Stimulated activated CD8-positive, alpha-beta memory T cell treated with anti-CD3 and anti-CD28 coated beads, Interleukin-12 subunit alpha, Interleukin-12 subunit beta, amount 100 ng/mL, for 4 hours (primary cell): ENCODE data around the gene MYLK.

Experiments
- DNase-seq: peaks from one replicate; pipeline ENCODE4 v3.0.0-alpha.2; 2020; ENCODE audit warnings: low read depth

MYLK gene

DNA sequence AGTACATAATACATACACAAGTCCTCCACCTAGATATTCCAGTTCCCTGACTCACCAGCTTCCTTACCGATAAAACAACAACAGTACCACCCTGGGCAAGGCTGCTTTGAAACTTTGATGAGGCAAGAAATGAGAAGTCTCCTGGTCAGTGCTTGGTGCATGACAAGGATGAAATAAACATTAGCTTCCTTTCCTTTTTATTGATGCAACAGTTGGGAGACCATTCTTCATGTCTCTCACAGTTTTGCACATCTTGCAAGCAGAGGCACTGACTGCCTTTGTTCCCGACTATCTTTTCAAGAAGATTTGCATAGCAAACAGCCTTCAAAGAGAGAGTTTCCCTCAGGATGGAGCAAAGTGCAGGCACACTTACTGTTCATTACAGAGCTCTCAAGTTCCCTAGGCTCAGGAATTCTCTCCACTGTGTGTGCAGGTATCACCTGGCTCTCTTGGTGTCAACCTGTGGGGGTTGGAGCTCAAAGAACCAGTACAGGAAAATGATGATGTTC lies 65.2 kb downstream of the MYLK start:
- DNase-seq = no peak

DNA sequence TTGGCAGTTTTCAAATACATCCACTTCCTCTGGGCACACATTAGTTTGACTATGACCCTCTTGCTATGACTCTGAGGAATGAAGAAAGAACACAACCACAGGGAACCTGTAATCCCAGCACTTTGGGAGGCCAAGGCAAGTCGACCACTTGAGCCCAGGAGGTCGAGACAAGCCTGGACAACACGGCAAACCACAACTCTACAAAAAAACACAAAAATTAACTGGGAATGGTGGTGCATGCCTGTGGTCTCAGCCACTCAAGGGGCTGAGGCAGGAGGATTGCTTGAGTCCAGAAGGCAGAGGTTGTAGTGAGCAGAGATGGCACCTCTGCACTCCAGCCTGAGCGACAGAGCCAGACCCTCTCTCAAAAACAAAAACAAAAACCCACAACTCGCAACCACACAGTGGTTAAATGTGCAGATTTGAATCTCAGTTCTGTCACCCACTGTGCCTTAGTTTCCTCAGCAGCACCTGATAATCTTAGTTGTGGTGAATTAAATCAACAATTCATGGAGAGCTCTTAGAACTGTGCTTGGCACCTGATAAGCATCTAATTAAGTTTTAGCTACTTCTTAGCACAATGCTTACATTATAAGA lies 65.7 kb downstream of the MYLK start:
- DNase-seq = no peak

DNA sequence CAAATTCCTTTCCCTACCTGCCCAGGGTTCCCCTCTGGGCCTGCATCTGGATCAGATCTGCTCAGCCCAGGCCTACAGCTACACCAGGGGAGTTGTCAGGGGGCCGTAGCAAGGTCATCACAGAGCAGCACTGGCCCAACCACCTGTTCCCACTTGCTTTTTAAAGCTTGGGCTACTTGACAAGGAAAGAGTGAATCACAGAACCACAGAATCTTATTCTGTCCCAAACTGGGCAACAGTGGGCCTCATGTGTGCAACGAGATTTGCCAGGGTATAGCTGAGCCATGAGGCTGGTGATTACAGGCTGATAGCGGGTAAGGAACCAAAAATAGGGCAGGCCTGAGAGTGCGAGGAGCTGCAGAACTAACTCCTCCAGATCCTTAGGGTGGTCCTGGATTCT lies 66.7 kb downstream of the MYLK start:
- no peak for DNase-seq

DNA sequence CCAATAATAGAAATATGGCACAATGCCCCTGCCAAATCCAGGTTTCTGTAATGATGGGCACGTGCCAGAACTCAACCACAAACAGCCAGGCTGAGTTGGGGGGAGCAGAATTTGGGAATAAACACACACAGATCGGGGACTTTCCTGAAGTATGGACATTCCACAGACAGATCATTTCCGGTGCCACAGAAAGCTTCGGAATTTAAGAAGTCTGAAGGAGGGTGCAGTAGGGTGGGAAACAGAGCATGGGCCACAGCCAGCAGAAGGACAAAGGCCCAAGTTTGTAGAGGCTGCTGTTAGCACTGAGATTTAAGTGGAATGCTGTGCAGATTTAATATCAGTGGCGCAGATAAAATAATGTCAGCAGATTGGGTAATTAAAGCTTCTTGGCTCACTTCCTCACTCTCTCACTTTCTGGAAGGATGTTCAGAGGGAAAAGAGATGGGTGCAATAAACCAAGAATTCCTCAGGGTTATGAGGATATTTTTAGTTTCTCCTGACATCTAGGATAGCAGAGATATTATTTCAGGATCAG lies 67.4 kb downstream of the MYLK start:
- no peak for DNase-seq

DNA sequence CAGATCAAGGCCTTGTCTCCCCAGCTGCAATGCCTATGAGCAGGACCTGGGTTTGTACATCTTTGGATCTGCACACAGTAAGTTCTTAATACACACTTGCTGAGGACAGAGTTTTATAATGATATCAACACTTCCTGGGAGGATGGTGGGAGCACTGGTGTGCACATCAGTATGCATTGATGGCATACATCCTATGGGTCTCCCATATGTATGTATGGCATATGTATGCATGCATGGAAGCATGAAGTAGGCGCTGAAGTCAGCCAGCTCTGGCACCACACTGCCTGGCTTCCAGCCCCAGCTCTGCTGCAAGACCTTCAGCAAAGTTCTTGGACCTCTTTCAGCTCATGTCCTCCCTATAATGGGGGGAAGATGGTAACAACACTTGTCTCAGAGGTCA lies 68.2 kb downstream of the MYLK start:
- DNase-seq = no peak

DNA sequence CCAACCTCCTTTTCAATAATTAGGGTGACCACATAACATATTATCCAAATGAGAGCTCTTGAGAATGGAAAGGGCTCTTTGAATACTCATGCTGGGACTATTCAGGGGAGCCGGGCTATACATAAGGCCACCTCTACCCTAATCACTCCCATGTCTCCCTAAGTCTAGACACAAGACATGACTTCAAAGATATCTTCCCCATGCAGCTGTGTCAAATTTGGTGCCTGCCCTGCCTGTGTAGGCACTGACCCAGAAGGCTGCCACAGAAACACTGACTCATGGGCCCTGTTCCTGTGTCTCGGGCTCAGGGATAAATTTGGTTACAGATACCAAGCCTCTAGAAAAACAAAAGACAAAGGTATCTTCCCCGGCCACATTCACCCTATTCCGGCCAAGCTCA lies 70.3 kb downstream of the MYLK start:
- no peak for DNase-seq

DNA sequence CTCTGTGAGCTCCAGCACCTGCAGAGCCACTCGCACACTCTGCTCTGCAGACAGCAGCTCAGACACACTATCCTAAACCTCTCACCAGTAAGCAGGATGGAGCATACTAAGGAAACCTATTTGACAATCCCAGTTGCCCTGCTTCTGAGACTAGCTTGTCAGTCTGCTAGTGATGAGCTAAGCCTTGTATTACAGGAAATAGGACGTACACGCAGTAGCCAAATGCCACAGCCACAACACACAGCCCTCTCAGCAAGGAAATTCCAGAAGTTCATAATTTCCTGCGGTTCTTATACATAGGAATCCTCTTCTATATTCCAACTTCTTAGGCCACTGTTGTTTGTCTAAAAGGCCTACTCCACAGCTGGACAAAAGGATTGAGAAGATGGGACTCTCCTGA lies 74.5 kb downstream of the MYLK start:
- no peak for DNase-seq

DNA sequence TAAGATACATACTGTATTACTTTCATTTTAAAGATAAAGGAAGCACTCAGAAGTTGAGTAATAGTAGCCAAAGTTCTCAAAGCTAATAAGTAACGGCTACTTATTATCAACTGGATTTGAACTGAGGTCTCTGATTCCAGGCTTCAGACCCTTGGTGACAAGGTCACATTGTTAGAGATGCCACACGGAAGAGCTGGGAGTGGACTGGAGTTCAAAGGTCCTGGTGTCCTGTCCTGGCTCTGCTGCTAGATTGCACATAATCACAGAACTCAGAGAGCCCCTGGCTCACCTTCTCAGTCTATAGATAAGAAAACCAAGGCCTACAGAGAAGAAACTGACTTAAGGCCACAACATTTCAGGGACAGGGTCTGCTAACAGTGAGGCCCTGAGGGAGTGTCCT lies 75.3 kb downstream of the MYLK start:
- DNase-seq = no peak

DNA sequence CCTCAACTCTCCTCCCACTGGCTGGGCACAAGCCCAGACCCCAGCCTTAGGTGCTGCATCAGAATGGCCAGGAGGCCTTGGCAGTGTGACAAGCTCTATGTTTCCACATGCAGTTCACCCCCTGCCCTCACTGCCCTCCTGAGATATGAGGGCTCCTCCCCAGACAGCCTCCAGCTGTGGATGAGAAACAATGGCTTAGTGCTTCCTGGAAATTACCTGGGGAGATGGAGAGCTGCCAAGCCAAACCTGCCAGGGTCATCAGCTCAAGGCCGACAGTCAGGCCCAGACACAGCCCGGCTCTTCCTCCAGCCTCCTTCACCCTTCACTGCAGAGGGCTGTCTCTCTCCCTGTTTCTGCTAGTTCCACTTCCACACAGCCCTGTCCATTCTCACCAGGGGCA lies 76.3 kb downstream of the MYLK start:
- no peak for DNase-seq

DNA sequence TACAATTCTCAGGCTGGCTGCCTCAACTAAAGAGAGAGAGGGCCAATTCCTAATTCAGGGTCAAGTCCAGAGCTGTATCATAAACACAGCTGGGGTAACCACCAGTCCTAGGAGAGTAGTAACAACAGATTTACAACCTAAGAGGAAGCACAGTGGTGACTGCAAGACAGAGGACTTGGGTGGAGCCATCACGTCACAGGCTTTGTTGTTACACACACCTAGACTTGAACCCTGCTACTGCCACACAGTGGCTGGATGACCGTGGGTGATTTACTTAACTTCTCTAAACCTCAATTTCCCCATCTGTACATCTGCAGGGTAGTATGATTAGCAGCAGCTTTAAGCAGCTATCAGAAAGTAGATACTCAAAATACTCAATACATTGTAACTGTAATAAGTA lies 78.6 kb downstream of the MYLK start:
- DNase-seq = no peak

DNA sequence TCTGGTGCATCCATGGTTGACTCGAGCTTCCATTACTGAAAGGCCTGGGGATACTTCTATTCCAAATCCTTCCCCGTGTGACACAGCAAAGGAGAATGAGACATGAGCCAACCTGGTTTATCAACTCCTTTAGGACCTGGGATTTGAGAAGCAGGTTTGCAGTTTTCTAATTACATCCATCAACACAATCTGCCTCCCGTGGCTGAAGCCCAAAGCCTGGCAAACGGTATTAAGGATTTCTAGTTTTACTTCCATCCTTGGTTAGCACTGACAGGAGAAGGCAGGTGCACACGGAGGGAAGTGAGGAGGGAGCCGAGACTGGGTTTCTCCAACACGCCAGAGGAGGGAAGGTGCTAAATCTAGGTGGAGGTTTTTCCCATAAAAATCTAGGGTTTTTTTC lies 79.0 kb downstream of the MYLK start:
- no peak for DNase-seq

DNA sequence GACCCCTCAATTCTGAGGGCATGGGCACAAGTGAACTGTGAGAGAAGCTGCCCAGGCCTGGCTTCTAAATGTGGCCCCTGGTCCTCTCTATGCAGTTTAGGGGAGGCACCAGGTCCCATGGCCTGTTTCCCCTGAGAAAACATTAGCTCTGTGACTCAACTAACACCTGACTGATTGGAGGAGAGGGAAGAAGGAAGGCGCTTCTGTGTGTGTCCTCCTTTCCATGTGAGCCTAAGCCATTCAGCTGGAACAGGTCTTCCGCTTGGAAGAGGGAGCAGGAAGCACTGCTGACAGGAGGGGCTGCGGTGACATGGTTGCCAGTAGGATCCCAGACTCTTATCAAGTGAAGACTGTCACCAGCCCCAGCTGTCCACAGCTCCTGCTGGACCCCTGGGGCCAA lies 79.5 kb downstream of the MYLK start:
- DNase-seq = no peak

DNA sequence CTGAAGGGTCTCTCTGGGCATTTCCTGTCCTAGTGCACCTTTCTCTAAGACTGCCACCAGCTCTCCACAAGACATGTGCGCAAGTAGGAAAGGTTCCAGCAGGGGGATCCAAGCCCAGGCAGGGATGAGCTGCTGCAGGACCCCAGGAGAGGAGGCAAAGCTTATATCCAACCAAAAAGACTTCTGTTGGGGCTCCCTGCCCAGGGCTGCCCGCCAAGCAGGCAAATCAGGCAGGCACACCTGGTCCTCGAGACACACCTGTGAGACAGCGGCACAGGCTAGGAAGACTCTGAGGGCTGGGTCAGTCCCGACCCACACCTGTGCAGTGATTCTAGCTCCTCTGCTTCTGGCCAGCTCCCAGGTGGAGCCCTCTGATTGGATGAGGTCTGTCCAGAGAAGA lies 80.6 kb downstream of the MYLK start:
- no peak for DNase-seq

DNA sequence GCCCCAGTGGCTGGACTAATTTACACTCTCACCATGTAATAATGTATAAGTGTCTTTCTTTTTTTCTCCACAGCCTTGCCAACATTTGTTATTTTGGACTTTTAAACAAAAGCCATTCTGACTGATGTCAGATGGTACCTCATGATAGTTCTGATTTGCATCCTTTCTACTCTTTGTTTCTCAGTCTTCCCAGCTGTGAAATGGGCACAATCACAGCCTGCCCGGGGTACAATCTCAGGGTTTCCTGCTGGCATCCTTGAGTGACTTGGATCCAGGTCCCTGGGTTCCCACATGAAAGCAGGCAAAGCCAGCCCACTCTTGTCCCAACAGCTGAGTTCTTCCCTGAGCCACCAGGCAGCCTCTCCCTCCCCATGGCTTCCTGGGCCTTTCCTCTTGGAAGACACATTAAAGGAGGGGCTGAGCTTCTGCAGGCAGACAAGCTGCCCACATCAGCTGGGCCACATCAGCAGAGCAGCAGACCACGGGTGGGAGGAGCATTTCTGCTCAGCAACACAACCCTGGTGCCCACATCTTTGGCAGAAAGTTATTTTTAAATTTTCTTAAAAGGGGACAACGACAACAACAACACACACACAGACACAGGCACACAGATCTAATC lies 82.0 kb downstream of the MYLK start:
- DNase-seq = no peak

DNA sequence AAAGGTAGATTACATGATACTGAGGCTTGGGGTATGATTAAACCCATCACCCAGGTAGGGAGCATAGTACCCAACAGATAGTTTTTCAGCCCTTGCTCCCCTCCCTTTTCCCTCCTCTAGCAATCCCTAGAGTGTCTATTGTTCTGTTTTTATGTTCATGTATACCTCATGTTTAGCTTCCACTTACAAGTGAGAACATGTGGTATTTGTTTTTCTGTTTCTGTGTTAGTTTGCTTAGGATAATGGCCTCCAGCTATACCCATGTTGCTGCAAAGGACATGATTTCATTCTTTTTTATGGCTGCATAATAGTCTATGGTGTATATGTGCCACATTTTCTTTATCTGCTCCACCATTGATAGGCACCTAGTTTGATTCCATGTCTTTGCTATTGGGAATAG lies 82.7 kb downstream of the MYLK start:
- DNase-seq = no peak

DNA sequence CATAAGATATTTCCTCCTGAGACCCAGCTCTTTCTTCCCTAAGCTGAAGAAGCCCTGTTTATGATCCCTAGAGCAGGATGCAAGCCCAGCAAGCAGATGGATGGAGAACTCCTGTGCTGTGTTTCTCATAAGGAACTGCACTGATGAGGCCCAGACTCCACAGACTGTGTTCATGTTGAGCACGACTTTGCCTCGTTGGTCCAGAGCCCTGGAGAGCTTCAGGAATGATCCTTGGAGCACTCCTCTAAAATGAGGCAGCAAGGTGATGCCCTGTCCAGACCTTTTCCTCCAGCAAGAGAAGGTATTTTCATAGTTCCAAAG lies 83.8 kb downstream of the MYLK start:
- DNase-seq = no peak

DNA sequence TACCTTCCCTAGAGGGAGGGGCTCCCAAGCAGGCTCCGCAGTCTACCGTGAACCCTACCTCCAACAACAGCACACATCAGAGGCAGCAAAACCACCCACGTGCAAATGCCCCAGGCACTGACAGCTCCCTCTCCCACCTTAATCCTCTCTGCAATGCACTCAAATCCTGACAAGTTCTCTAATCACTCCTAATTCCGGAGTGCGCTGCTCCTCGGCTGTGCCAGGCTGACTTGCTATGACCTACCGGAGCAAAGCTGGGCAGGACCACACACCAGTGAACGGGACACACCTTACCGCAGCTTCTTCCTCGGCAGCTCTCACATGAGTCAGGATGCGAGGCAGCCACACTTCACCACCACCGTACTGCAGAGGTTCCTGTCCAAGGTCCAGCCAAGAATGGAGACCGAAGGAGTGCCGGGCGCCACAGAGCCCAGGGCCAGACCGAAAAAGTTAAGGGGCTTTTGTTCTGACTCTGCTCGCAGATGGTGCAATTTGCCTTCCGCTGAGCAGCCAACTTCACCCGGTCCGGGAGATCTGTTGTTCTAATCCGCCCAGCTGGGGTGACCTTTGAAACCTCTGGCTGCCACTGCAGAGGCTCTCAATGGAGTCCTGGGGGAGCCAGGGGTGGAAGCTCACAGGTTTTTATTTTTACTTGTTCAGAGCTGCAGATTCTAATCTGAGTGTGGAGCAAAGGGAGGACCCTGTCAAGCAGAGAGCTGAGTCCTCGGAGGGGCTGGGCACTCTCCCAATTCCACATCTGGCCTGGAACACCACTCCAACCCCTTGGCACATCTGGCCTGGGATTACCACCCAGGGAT lies 84.4 kb downstream of the MYLK start:
- DNase-seq = no peak

DNA sequence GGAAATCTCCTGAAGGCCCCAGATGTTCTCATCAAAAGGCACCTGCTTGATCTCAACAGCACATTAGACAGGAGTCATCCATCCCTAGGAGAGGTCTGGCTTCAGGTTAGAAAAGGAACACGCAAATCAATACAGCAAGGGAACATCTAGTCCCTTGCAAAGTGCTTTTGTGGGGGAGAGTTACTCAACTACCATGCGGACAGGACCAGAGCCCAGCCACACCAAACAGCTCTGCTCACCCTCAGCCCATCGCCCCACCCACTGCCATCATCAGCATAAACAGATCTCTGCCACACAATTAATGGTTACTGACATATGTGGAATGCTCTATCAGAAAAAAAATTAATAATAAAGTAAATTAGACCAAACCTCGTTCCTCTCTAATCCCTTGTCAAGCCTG lies 85.6 kb downstream of the MYLK start:
- no peak for DNase-seq

DNA sequence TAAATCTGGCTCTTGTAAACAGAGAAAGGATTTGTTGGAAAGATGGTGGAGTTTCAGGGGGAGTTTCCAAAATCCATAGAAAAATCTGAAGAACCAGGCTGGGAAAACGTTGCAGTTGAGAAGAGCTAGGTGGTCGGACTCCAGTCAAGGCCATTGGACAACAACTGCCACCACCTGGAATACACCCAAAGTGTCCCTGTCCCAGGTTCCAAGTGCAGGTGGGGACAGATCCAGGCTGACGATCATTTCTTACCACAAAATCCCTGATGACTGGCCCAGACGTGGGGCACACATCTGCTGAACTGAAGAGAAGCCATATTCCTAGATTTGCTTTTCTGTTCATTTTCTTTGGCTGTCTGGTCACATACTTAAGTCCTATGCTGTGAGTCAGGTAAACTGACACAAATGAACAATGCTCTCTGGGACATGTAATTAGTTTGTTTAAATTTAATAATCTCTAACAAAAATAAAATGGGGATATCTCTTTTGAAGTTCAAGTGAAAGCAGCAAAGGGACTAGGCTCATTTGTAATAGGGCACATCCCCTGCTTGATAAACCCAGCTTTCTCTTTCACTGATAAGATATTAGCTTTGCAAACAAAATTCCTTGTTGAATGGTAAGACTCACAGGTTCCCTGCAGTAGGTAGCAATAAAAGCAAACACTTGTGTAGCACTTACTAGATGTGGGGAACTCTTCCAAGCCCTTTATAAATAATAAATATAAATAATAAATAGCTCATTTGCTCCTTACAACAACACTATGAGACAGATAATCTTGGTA lies 88.5 kb downstream of the MYLK start:
- no peak for DNase-seq

DNA sequence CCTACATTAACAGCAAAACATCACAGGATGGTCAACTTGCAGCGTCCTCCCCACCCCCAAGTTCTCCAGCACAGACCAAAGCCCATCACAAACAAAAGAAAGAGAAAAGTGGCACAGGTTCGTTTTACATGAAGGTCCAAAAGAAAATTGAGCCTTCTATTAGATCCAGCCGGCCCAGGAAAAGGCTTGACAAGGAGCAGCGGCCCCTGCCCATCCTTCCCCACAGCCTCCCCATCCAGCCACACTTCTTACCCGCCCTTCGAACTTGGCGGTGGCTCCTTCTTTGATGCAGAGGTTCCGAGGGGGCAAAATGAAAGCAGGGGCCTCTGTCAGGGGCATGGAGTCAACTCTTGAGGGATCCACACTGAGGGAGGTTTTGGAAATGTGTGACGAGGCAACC lies 90.7 kb downstream of the MYLK start:
- no peak for DNase-seq

DNA sequence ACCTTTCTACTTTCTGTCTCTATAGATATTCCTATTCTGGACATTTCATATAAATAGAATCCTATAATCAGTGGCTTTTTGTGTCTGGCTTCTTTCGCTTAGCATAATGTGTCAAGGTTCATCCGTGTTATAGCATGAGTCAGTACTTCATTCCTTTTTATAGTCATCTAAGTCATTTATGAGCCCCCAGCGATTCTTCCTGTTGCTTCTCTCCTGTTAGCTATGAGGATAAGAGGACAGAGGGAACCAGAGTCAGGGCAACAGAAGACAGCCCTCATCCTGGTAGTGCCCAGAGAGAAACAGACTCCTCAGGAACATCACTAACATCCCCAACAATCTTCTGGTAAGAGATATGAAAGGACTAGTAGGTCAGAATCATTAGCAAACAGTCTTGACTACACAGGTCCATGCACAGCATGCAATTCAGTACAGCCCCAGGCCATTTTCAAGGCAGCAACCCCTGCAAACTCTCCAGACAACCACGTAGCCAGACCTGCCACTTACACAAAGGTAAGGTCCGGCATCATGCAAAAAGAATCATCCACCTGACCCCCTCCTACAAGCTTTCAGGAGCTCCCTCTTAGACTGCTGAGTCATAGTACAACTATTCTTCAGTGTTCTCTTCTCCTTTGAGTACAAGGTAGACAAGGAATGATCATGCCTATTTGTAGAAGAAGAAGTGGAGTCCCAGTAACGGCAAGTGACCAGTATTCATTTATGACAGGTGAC lies 91.5 kb downstream of the MYLK start:
- DNase-seq = no peak

DNA sequence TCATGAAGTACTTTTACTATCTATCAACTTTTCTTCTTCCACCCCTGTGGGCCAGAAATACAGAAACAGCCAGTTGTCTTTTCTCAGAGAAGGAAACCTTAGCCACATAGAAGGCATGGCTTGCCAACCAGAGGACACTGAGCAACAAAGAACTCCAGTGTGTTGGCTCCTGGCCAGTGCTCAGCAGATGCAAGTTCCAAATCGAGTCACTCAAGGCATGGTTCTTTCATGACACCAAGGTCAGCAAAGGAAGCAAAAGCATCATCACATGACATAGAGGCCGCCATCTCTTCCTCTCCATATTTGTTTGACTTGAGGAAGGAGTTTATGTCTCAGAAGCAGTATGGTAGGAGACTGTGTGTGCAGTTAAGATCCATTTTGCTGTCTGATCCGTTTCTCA lies 92.2 kb downstream of the MYLK start:
- no peak for DNase-seq
